ENCODE results near the gene AMELY. TPM values are rescaled to one million over a fixed set of nuclear protein-coding genes. Genes with fewer than 3 reads are reported as not detected.

Gene AMELY
- total and polyA plus RNA-seq, 2 donors (not counting 1 experiment from before 2014, with no cell fraction given) = not detected

Other genes starting within 250 kb of the AMELY start
- gene TBL1Y, start 1.1 kb downstream of the AMELY start, total RNA-seq = not detected in 2 replicates
- not detected in 2 replicates for gene TBL1Y, start 1.1 kb downstream of the AMELY start, polyA plus RNA-seq

Data from fibroblast of lung (primary cell).